NK-92 (cell line): ENCODE data around the gene STAC.

ENCODE experiments used
- DNase-seq: peaks from one replicate; lab custom pipeline; 2025; ENCODE audit not compliant: unreplicated experiment; lab: John Stamatoyannopoulos, UW

STAC gene

DNA sequence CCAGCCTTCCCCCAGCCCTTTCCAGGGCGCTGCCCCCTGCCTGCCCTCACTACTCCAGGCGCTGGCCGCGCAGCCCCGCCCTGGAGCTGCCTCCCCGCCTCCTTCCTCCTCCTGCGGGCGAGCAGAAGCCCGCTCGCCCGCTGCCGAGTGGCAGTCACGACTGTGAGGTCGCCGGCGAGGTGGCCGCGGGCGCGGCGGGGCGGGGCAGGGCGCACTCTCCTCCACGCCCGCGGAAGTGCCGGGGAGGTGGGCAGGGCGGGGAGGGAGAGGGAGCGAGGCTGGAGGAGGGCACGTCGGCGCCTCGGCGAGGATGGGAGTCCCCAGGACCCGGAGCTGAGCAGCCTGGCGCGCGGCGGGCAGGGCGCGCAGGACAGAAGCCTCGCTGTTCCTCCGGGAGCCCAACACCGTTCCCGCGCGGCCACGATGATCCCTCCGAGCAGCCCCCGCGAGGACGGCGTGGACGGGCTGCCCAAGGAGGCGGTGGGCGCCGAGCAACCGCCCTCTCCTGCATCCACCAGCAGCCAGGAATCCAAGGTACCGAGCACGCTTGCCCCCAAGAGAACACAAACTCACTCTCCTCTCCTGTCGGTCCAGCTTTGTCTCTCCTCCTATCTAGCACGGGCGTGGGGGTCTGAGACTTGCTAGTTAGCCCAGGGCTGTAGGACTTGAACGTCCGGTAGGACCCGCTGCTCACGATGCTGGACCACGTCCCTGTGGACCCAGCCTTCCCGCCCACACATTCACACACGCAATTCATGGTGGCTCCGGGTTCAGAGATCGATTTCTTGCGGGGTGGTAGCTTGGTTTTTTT lies at the start of gene STAC:
Gene STAC (plus strand): TSS at position 284 of the 811 bp plus-strand sequence. CDS start 140 bp downstream, at position 424.
- no peak for DNase-seq

GRCh38 chr3:36332139-36332538 lies 48.2 kb upstream of the STAC start:
- DNase-seq: no peak

DNA sequence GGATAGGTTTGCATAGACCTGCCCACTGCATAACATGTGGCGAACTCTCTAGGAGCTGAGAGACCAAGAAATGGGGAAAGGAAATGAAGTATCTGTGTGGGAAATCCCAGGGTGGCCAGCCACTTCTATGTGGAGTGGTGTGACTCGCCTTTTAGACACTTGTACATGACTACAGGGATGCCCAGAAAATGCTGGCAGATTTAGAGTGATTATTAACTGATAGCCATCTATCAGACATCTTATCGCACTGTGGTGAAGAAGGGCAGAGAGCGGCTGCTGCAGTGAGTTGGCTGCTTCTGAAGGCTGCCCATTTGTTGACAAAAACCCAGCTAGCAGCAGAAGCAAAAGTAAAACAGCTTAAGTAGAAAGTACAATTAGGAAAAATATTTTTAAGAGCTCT lies 18.1 kb upstream of the STAC start:
- no peak for DNase-seq

GRCh38 chr3:36362973-36363372 lies 17.3 kb upstream of the STAC start:
- DNase-seq: no peak

- no peak for DNase-seq
Measured at GRCh38 chr3:36364260-36364659, 16.0 kb upstream of the STAC start.

DNA sequence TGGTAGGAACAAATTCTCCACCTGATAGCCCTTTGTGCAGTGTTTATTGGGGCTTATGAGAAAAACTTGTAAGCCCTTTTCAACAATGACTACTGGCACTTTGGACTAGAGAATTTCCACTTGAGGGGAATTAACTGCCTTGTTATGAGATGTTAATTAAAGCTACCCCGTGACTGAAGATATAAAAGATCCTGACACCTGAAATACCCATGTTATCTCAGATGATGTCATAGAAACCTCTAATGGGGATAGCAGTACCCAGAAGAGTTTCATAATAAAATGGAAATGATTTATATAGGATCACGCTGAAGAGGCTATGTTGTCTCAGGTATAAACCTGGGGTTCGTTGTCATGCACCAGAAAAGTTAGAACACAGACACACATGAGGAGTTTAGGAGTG lies 14.5 kb upstream of the STAC start:
- no peak for DNase-seq

- DNase-seq: no peak
Measured at GRCh38 chr3:36366308-36366707, 14.0 kb upstream of the STAC start.

DNA sequence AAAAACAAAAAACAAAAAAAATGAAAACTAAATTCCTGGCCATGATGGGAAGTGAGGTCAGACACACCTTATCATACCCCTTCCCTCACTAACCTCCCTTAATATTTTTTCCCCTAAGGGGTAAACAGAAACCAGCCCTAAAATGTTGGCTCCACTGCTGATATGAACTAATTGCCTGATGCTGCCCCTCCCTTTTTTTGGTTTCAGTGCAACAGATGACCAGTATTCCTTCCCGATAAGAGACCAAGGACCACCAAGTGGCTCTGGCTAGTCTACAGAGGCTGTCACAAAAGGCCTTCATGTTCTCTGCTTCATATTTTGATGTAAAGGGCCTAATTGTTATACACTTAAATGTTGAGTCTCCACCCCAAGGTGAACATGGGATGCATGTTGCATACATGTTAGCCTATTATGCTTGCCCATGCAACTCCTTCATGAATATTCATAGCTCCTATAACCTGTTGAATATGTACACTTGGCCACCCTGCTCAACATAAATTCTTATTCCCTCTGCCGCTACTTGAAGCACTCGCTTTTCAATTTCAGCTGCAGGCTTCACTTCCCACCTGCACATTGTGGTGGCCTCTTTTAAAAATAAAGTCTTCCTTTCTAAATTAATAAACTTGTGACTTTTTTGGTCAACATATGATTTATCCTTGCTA lies 12.3 kb upstream of the STAC start:
- DNase-seq: no peak

GRCh38 chr3:36372534-36372935 lies 7.8 kb upstream of the STAC start:
- DNase-seq: no peak

DNA sequence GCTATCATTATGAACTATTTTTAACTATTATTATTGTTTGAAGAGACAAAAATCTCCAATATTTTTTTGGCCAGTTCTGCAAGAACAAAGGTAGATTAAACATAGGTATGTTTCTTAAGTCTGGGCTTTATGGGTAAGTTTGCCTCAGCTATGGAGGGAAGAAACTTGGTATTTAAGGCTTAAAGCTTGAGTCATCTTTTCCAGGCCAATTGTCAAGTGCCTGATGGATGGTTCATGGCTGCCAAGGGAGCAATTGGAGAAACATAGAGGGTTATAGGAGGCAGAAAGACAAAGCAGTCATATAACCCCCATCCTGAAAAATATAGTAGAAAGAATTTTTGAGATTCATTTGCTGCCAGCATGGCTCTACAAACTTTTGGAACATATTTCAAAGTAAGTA lies 7.2 kb upstream of the STAC start:
- no peak for DNase-seq

DNA sequence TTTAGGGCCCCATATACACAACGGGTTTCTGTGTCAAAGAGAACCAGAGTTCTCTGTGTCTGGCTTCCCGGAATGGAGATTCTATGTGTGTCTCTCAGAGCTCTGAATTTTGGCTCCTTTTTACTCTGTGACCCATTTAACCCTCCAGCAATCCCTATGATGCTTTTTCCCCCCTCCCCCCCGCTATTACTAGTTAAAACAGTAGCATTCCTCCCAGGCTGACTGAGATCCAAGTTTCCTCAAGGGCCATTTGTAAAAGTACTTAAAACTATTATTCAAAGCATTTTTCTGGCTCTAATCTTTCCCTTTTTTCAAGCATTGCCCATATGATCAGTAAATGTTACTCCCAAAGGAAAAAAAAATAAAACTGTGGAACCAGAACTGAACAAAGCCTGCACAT lies 6.6 kb upstream of the STAC start:
- no peak for DNase-seq

DNA sequence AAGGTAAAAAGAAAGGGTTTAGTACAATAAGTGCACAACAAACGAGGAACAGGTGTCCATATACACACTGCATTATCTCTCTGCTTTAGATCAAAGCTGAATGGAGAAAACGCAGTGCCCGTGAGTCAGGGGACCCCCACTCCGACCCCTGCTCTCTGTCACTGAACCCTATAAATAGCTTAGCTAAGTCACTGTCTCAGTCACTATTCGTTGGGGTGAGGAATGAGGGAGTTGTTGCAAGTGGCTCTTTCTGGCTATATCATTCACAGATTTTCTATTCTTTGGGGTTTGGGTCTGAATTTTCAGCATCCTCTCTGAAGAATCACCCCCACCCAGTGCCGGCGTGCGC lies 458 bp upstream of the STAC start:
- DNase-seq: no peak

DNA sequence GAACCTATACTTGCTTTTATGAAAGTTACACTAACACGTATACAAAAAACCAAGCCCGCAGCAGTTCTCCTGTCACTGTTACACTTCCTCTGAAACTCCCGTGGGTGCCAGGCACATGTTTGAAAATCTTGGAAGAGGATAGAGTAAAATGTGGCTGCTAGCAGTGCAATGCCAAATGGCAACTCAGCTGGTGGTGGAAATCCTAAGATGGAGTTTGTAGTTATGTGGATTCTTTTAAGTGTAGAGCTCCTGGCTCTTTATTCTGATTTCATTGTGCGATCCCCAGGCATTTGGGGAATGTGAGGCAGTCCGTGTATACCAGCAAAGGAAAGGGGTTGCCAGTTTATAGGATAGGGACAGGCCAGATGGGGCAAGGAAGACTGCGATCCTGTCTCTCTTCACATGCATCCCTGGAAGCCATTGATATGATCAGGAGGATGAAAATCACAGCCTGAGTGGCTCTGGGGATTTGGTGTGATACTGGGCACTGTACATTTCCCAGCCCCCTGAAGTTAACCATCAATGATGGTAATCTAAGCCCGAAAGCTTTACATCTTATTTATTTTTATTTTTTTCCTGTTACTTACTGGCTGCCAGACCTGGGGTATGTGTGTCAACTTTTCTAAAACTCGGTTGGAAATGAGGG lies 1.1 kb downstream of the STAC start:
- DNase-seq: no peak

DNA sequence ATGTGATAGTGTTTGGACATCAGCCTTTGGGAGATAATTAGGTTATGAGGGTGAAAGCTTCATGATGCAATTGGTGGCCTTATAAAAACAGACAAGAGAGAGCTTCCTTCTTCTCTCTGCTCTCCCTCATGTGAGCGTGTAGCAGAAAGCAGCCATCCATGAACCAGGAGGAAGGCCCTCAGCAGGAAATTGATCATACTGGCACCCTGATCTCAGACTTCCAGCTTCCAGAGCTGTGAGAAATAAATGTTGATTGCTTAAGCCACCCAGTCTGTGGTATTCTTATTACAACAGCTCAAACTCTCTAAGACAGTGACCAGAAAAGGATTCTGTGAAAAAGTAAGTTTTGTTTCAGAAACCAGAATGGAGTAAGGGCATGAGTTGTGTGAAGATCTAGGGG lies 13.3 kb downstream of the STAC start:
- no peak for DNase-seq

DNA sequence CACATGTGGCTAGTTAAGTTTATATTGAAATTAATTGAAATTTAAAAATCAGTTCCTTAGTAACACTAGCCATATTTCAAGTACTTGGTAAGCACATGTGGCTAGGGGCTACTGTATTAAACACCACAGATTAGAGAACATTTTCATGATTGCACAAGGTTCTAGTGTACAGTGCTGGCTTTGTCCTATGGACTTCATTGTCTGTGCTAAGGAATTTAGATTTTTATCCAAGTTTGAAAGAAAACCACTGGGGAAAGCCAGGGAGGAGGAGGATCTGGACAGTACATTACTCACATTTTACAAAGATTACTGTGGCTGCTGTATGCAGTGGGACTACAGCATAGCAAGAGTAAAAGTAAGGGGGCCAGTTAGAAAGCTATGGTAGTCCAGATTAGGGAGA lies 13.9 kb downstream of the STAC start:
- DNase-seq: no peak

DNA sequence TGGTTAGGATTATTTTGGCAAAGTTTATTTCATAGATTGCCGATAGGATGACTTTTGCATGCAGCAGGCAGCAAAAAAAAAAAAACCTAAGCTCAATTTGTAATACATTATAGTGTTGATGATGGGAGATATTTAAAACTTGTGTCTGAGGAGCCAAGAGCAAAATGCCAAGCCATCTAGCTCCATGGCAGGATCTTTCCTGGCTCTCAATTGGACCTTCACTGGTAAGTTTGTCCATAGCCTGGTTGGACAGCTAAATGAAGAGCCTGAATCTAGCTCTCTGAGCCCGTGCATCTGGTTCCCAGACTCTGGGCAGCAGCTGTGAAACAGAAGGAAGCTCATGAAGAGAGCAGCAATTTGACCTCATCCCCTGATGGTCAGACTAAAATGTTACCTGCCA lies 17.5 kb downstream of the STAC start:
- DNase-seq: no peak

DNA sequence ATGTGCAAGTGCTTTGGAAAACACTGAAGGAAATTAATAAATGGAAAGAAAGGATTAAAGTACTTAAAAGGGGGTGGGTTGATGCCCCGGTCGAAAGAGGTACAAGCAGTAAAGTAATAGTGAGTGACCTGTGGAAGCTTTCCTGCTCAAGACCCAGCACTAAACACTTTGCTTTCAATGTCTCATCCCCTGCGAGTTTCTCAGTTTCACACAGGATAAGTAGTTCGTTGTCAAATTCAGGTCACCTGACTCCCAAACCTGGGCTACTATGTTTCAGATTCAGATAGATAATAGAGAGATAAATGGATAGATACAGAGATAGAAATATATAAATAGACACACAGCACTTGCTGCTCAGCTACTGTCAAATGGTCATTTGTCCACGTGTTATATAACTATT lies 19.6 kb downstream of the STAC start:
- no peak for DNase-seq

DNA sequence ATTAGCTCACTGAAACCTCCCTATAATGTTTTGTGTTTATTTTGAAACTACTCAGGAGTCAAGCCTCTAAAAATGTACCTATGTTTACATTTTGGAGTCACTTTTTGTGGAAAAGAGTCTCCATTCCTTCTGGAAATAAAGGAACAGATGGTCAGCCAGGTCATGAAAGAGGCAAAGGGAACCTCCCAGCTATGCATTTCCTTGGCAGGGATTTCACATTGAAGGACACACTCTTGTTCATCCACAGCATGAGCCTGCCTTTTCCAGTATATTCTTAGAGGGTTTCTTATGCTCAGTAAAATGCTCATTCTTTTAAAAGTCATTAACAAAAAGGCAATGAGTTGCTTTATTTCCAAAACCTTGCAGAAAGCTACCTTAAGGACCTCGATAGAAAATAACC lies 20.8 kb downstream of the STAC start:
- no peak for DNase-seq

DNA sequence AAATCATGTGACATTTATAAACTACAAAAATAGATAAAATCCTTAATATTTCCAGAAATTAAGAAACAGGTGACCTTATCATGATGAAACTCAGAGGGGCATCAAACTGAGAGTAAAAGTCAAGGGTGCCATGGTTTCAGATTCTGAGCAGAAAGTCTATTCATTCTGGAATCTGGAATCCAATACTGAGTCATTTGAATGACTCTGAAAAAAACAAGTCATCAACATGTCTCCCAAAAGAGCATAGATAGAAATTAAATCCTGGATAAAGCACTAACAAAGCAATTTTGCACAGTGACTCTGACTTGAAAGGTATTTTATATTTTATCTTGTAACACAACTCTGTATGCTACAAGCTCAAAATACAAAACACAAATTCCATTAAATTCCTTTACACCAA lies 23.4 kb downstream of the STAC start:
- DNase-seq: no peak

- no peak for DNase-seq
Measured at GRCh38 chr3:36405190-36405589, 24.9 kb downstream of the STAC start.

GRCh38 chr3:36408146-36408545 lies 27.8 kb downstream of the STAC start:
- no peak for DNase-seq

DNA sequence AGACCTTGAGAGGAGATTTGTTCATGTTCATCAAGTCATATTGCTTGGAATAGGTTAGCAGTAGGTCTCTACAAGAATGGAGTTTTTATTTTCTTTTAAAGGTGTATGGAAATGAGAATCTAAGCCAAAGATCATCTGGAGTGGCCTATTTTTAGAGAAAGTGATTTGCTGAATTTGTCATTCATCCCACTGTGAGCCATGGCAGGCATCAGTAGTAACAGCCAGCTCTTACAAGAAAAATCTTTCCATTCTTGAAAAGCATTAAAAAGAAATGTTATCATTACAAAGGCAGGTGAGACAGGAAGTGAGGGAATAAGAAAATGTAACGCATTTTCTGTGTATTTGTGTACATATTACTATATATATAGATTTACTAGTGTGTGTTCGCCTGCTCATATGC lies 29.6 kb downstream of the STAC start:
- no peak for DNase-seq
